DOHH2 (cell line): ENCODE measurements around the gene SCGB3A1.

ENCODE experiments used
- CTCF ChIP-seq: fragments of 200-600 bp; sonication (generic); IDR thresholded peaks from one replicate; pipeline ENCODE4 v1.5.1; 2014; ENCODE audit warnings: antibody characterized with exemption, mild to moderate bottlenecking, low read depth, low read length; ENCODE audit not compliant: poor library complexity, severe bottlenecking
- EZH2phosphoT487 ChIP-seq: fragments of 200-600 bp; sonication (generic); IDR thresholded peaks from 2 replicates; pipeline ENCODE4 v1.6.1; 2017; ENCODE audit warnings: borderline replicate concordance, mild to moderate bottlenecking, antibody characterized with exemption, low read length, moderate library complexity, mixed read lengths

- no peak for TF ChIP-seq CTCF
- TF ChIP-seq EZH2phosphoT487: no peak
Observed at GRCh38 chr5:180624587-180624986, 33.3 kb upstream of the SCGB3A1 start.
